Measurements from ENCODE around the gene ANKMY1. TPM values are rescaled to one million over a fixed set of nuclear protein-coding genes. Genes with fewer than 3 reads are reported as not detected.
A peak's percentile ranks its signal among the peaks of the same experiment; 100 is the strongest.

Gene ANKMY1
- total RNA-seq, 1 donor = 11.2 TPM

DNA sequence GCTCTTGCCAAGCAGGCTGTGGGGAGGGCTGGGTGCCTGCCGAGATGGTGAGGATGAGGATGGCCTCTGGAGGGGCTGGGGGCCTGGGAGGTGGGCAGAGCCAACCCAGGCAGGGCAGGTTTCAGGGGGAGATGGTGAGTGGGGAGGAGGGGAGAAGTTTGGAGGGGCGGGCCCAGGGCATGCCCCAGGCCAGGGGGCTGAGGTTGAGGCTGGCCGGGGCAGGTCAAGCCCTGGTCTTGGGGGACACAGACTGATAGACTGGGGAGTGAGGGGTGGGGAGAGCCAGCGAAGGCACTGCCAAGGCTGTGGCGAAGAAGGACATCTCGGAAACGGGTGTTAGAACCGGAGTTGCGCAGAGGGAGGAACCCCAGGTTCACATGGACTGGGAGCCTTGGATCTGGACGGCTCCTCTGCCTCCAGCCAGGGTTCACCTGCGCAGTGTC lies 41.4 kb upstream of the ANKMY1 start:
- H3K36me3 ChIP-seq (ENCODE audit: insufficient read depth, low read length) = no peaks in the 10 kb centered on the region
- no peaks in the 10 kb centered on the region for H3K4me1 ChIP-seq (ENCODE audit: insufficient read depth, low read length)
- H3K27me3 ChIP-seq (ENCODE audit: insufficient read depth, low read length) = no peaks in the 10 kb centered on the region
- TF ChIP-seq, protein P1, sequence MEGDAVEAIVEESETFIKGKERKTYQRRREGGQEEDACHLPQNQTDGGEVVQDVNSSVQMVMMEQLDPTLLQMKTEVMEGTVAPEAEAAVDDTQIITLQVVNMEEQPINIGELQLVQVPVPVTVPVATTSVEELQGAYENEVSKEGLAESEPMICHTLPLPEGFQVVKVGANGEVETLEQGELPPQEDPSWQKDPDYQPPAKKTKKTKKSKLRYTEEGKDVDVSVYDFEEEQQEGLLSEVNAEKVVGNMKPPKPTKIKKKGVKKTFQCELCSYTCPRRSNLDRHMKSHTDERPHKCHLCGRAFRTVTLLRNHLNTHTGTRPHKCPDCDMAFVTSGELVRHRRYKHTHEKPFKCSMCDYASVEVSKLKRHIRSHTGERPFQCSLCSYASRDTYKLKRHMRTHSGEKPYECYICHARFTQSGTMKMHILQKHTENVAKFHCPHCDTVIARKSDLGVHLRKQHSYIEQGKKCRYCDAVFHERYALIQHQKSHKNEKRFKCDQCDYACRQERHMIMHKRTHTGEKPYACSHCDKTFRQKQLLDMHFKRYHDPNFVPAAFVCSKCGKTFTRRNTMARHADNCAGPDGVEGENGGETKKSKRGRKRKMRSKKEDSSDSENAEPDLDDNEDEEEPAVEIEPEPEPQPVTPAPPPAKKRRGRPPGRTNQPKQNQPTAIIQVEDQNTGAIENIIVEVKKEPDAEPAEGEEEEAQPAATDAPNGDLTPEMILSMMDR (IDR thresholded peaks at IDR 0.05; ENCODE audit: extremely low read depth, low read depth, low read length) = no peak
- no peak for DNase-seq (ENCODE audit: insufficient read length, low spot score, missing footprints)
- H3K9me3 ChIP-seq (ENCODE audit: low read depth, low read length) = no peaks in the 10 kb centered on the region
- H3K4me3 ChIP-seq (ENCODE audit: insufficient read depth, low read length) = no peak overlapping the region
- H2AFZ ChIP-seq (ENCODE audit: low read length) = no peak overlapping the region
- no peaks in the 10 kb centered on the region for H3K79me2 ChIP-seq (ENCODE audit: insufficient read depth, low read length)
- no peak overlapping the region for H3K27ac ChIP-seq (ENCODE audit: low read depth, low read length)
- H4K20me1 ChIP-seq (ENCODE audit: insufficient read depth, low read length) = peaks cover 12% of the 10 kb centered on the region
- H3K4me2 ChIP-seq (ENCODE audit: insufficient read depth, low read length) = no peak overlapping the region

DNA sequence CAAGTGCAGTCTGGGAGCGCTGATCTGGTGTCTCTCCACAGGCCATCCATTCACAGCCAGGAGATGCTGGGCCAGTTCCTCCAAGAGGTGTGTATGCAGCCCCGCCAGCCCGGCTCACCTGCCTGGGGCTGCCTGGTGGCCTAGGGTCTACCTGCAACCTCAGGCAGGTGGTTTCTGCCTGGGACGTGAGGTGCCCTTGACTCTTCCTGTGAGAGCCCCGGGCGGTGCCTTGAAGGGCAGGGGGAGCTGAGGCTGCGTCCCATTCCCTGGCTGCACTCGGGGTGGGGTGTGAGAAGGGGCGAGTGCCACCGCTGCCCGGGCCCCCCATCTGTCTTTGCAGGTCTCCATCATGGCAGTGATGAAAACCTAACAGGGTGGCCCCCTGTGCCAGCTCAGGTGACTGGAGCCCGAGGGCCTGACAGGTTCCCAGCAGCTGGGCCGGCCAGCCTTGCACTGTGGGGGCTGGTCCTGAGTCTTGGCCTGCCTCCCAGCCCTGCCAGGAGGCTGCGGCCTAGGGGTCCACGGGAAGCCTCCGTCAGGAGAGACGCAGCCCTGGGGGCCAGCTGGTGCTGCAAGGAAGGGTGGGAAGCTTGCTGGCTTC lies 40.6 kb upstream of the ANKMY1 start:
- Histone ChIP-seq H3K4me1 (ENCODE audit: insufficient read depth, low read length) (no peaks in the 10 kb centered on the region), H4K20me1 (ENCODE audit: insufficient read depth, low read length) (peaks cover 8% of the 10 kb centered on the region), H2AFZ (ENCODE audit: low read length) (no peak overlapping the region), H3K79me2 (ENCODE audit: insufficient read depth, low read length) (peaks cover 7% of the 10 kb centered on the region), H3K27ac (ENCODE audit: low read depth, low read length) (no peak overlapping the region), H3K9me3 (ENCODE audit: low read depth, low read length) (no peaks in the 10 kb centered on the region), H3K27me3 (ENCODE audit: insufficient read depth, low read length) (no peaks in the 10 kb centered on the region), H3K36me3 (ENCODE audit: insufficient read depth, low read length) (no peaks in the 10 kb centered on the region), H3K4me2 (ENCODE audit: insufficient read depth, low read length) (no peak overlapping the region), H3K4me3 (ENCODE audit: insufficient read depth, low read length) (no peak overlapping the region)
- peak; percentile 64 for DNase-seq (ENCODE audit: insufficient read length, low spot score, missing footprints)
- TF ChIP-seq, protein P1 (IDR thresholded peaks at IDR 0.05; ENCODE audit: extremely low read depth, low read depth, low read length) = no peak

DNA sequence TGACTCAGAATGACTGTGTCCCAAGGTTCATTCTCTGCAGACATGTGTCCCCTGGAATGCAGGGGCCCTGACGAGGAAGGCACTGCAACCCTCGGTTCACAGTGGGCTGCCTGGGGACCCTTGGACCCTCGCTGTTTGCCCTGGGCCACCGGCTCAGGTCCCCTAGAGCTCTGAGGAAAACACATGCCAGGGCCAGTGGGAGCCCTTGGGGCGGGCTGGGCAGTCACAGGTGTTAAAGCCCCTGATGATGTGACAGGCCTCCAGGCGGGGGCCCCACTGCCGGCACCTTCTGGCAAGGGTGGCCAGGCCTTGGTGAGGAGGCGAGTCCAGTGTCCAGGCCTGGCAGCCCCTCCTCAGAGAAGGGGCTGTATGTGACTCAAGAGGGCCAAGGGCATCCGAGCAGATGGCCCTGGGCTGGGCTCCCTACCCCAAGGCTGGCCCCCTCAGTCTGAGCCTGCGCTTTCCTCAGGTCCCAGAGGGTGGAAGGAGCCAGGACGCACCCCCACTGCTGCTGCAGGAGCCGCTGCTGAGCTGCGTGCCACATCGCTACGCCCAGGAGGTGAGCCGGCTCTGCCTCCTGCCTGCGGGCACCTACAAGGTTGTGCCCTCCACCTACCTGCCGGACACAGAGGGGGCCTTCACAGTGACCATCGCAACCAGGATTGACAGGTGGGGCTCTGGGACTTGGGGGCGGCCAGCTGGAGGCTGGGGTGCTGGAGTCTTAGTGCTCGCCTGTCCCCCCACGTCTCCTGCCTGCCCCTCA lies 39.8 kb upstream of the ANKMY1 start:
- H3K27me3 ChIP-seq (ENCODE audit: insufficient read depth, low read length) = no peaks in the 10 kb centered on the region

DNA sequence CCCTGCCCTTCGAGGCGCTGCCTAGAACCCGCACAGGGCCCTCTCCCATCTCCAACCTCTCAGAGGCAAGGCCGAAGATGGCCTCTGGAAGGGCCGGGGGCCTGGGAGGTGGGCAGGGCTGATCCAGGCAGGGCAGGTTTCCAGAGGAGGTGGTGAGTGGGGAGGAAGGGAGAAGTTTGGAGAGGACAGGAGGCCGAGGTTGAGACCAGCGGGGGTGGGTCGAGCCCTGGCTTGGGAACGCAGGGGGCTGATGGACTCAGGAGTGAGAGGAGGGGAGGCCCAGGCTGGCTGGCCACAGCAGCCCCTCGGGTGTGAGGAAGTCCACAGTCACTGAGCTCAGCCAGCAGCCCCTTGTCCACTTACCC lies 39.2 kb upstream of the ANKMY1 start:
- no peak overlapping the region for H2AFZ ChIP-seq (ENCODE audit: low read length)
- peaks cover 10% of the 10 kb centered on the region for H4K20me1 ChIP-seq (ENCODE audit: insufficient read depth, low read length)
- H3K27me3 ChIP-seq (ENCODE audit: insufficient read depth, low read length) = no peaks in the 10 kb centered on the region
- H3K9me3 ChIP-seq (ENCODE audit: low read depth, low read length) = no peaks in the 10 kb centered on the region
- no peak overlapping the region for H3K4me2 ChIP-seq (ENCODE audit: insufficient read depth, low read length)
- H3K27ac ChIP-seq (ENCODE audit: low read depth, low read length) = no peak overlapping the region
- peak; percentile 74 for DNase-seq (ENCODE audit: insufficient read length, low spot score, missing footprints)
- H3K79me2 ChIP-seq (ENCODE audit: insufficient read depth, low read length) = peaks cover 19% of the 10 kb centered on the region
- H3K36me3 ChIP-seq (ENCODE audit: insufficient read depth, low read length) = peaks cover 3% of the 10 kb centered on the region
- H3K4me3 ChIP-seq (ENCODE audit: insufficient read depth, low read length) = no peak overlapping the region
- no peaks in the 10 kb centered on the region for H3K4me1 ChIP-seq (ENCODE audit: insufficient read depth, low read length)
- TF ChIP-seq, protein P1 (IDR thresholded peaks at IDR 0.05; ENCODE audit: extremely low read depth, low read depth, low read length) = no peak

More for the DNA sequence above, 39.8 kb upstream of the ANKMY1 start:
- Histone ChIP-seq H3K4me3 (ENCODE audit: insufficient read depth, low read length) (no peak overlapping the region), H4K20me1 (ENCODE audit: insufficient read depth, low read length) (peaks cover 8% of the 10 kb centered on the region), H3K36me3 (ENCODE audit: insufficient read depth, low read length) (no peaks in the 10 kb centered on the region), H3K9me3 (ENCODE audit: low read depth, low read length) (no peaks in the 10 kb centered on the region), H3K4me2 (ENCODE audit: insufficient read depth, low read length) (no peak overlapping the region), H3K27ac (ENCODE audit: low read depth, low read length) (no peak overlapping the region), H2AFZ (ENCODE audit: low read length) (no peak overlapping the region), H3K4me1 (ENCODE audit: insufficient read depth, low read length) (no peaks in the 10 kb centered on the region), H3K79me2 (ENCODE audit: insufficient read depth, low read length) (peaks cover 14% of the 10 kb centered on the region)
- TF ChIP-seq, protein P1 (IDR thresholded peaks at IDR 0.05; ENCODE audit: extremely low read depth, low read depth, low read length) = no peak
- DNase-seq (ENCODE audit: insufficient read length, low spot score, missing footprints) = peak; percentile 62
